H9 (cell line): ENCODE measurements around the gene NEURL1B. TPM values are rescaled to one million over a fixed set of nuclear protein-coding genes. Genes with fewer than 3 reads are reported as not detected.

ENCODE experiments used
- DNase-seq: peaks from one replicate; pipeline ENCODE4 v3.0.0-alpha.2; 2017
- H2AFZ ChIP-seq: one replicate; pipeline ENCODE4 v1.6.1; 2013; ENCODE audit warnings: mild to moderate bottlenecking, low read length, control low read depth, moderate library complexity
- H2AK5ac ChIP-seq: 2 replicates; pipeline ENCODE4 v1.6.1; 2013; ENCODE audit warnings: low read length, control low read depth, mixed read lengths; ENCODE audit not compliant: insufficient read length
- H2BK120ac ChIP-seq: one replicate; pipeline ENCODE4 v1.6.1; 2013; ENCODE audit warnings: low read depth, mild to moderate bottlenecking, low read length, control low read depth, inconsistent platforms; ENCODE audit not compliant: poor library complexity, severe bottlenecking
- H2BK12ac ChIP-seq: 2 replicates; pipeline ENCODE4 v1.6.1; 2013; ENCODE audit warnings: low read length, control low read depth, mixed read lengths, low read depth; ENCODE audit not compliant: insufficient read length
- H2BK15ac ChIP-seq: 2 replicates; pipeline ENCODE4 v1.6.1; 2013; ENCODE audit warnings: low read depth, low read length, control low read depth
- H2BK20ac ChIP-seq: one replicate; pipeline ENCODE4 v1.6.1; 2013; ENCODE audit warnings: low read depth, mild to moderate bottlenecking, low read length, control low read depth, inconsistent platforms; ENCODE audit not compliant: poor library complexity, severe bottlenecking
- H2BK5ac ChIP-seq: 2 replicates; pipeline ENCODE4 v1.6.1; 2013; ENCODE audit warnings: low read length, control low read depth, mixed read lengths; ENCODE audit not compliant: insufficient read length
- H3K14ac ChIP-seq: 2 replicates; pipeline ENCODE4 v1.6.1; 2013; ENCODE audit warnings: low read length, control low read depth; ENCODE audit not compliant: insufficient read depth
- H3K18ac ChIP-seq: 2 replicates; pipeline ENCODE4 v1.6.1; 2013; ENCODE audit warnings: low read depth, mild to moderate bottlenecking, mixed read lengths, low read length, control low read depth; ENCODE audit not compliant: insufficient read length
- H3K23ac ChIP-seq: 2 replicates; pipeline ENCODE4 v1.6.1; 2013; ENCODE audit warnings: low read length, control low read depth, mixed read lengths, low read depth; ENCODE audit not compliant: insufficient read length
- H3K23me2 ChIP-seq: 2 replicates; pipeline ENCODE4 v1.6.1; 2013; ENCODE audit warnings: low read depth, mild to moderate bottlenecking, mixed read lengths, low read length, control low read depth; ENCODE audit not compliant: insufficient read length, poor library complexity, severe bottlenecking
- H3K27ac ChIP-seq: 2 replicates; pipeline ENCODE4 v1.5.1; 2013; ENCODE audit warnings: low read length, control low read depth, mixed read lengths, low read depth; ENCODE audit not compliant: insufficient read length
- H3K27me3 ChIP-seq: 2 replicates; pipeline ENCODE4 v1.6.1; 2013; ENCODE audit warnings: low read length, control low read depth, inconsistent platforms; ENCODE audit not compliant: insufficient read depth
- H3K4ac ChIP-seq: 2 replicates; pipeline ENCODE4 v1.6.1; 2013; ENCODE audit warnings: low read depth, mild to moderate bottlenecking, control low read depth, inconsistent platforms, low read length, moderate library complexity
- H3K4me1 ChIP-seq: 2 replicates; pipeline ENCODE4 v1.6.1; 2013; ENCODE audit warnings: low read length, control low read depth, inconsistent platforms; ENCODE audit not compliant: insufficient read depth
- H3K4me2 ChIP-seq: 2 replicates; pipeline ENCODE4 v1.6.1; 2013; ENCODE audit warnings: low read length, control low read depth, mixed read lengths; ENCODE audit not compliant: insufficient read length, insufficient read depth
- H3K56ac ChIP-seq: 2 replicates; pipeline ENCODE4 v1.6.1; 2013; ENCODE audit warnings: low read depth, mild to moderate bottlenecking, mixed read lengths, low read length, control low read depth; ENCODE audit not compliant: insufficient read length
- H3K79me1 ChIP-seq: 2 replicates; pipeline ENCODE4 v1.6.1; 2013; ENCODE audit warnings: low read depth, mild to moderate bottlenecking, moderate library complexity, low read length, control low read depth, inconsistent platforms; ENCODE audit not compliant: insufficient read depth, poor library complexity, severe bottlenecking
- H3K79me2 ChIP-seq: 2 replicates; pipeline ENCODE4 v1.6.1; 2013; ENCODE audit warnings: low read length, control low read depth, inconsistent platforms; ENCODE audit not compliant: insufficient read depth
- H3K9ac ChIP-seq: 2 replicates; pipeline ENCODE4 v1.6.1; 2013; ENCODE audit warnings: low read length, control low read depth, mixed read lengths; ENCODE audit not compliant: insufficient read length; ENCODE audit errors: extremely low read depth
- H3K9me3 ChIP-seq: one replicate; pipeline ENCODE4 v1.6.1; 2013; ENCODE audit warnings: low read depth, low read length, inconsistent platforms; ENCODE audit not compliant: control insufficient read depth
- H3T11ph ChIP-seq: one replicate; pipeline ENCODE4 v1.6.1; 2013; ENCODE audit warnings: mild to moderate bottlenecking, low read length, control low read depth, inconsistent platforms
- H4K20me1 ChIP-seq: one replicate; pipeline ENCODE4 v1.6.1; 2013; ENCODE audit not compliant: control insufficient read depth, insufficient read length, insufficient read depth
- H4K5ac ChIP-seq: 2 replicates; pipeline ENCODE4 v1.6.1; 2013; ENCODE audit warnings: low read depth, mild to moderate bottlenecking, mixed read lengths, low read length, control low read depth; ENCODE audit not compliant: insufficient read length
- H4K8ac ChIP-seq: replicated peaks from 2 replicates; pipeline ENCODE4 v1.6.1; 2013; ENCODE audit warnings: low read length, control low read depth, mixed read lengths, low read depth; ENCODE audit not compliant: insufficient read length
- H4K91ac ChIP-seq: 2 replicates; pipeline ENCODE4 v1.6.1; 2013; ENCODE audit warnings: low read depth, mild to moderate bottlenecking, moderate library complexity, mixed read lengths, low read length, control low read depth; ENCODE audit not compliant: insufficient read length
- H3K27ac Mint-ChIP-seq, 3 experiments: 2 replicates in 2 of 3; 3 replicates in 1 of 3; pipeline ENCODE4 v1.8.0; 2020 to 2021; ENCODE audit warnings: mixed read lengths in 3 of 3, mild to moderate bottlenecking in 1 of 3, moderate library complexity in 1 of 3
- H3K27me3 Mint-ChIP-seq: 2 replicates; pipeline ENCODE4 v1.8.0; 2021; ENCODE audit warnings: low read depth, mild to moderate bottlenecking, moderate library complexity, mixed read lengths
- H3K36me3 Mint-ChIP-seq, 3 experiments: 2 replicates in 2 of 3; 3 replicates in 1 of 3; pipeline ENCODE4 v1.8.0; 2020 to 2021; ENCODE audit warnings: low read depth in 3 of 3, mixed read lengths in 3 of 3; ENCODE audit not compliant: insufficient read depth in 1 of 3
- H3K4me1 Mint-ChIP-seq, 2 experiments: 2 replicates each; pipeline ENCODE4 v1.8.0; 2020; ENCODE audit warnings: mixed read lengths in 2 of 2
- H3K4me3 Mint-ChIP-seq, 2 experiments: 2 replicates in 1 of 2; 3 replicates in 1 of 2; pipeline ENCODE4 v1.8.0; 2020 to 2021; ENCODE audit warnings: mild to moderate bottlenecking in 2 of 2, mixed read lengths in 2 of 2, moderate library complexity in 1 of 2
- H3K9me3 Mint-ChIP-seq, 2 experiments: 2 replicates in 1 of 2; 3 replicates in 1 of 2; pipeline ENCODE4 v1.8.0; 2020; ENCODE audit warnings: mild to moderate bottlenecking in 2 of 2, mixed read lengths in 2 of 2, moderate library complexity in 1 of 2
- CTCF ChIP-seq: fragments of 200-600 bp; sonication (generic); conservative IDR thresholded peaks from 3 replicates; pipeline ENCODE4 v1.8.0; 2021; ENCODE audit warnings: antibody characterized with exemption, mild to moderate bottlenecking
- WGBS: extraction: QIAGEN DNeasy Blood & Tissue Kit; methylation state at CpG from one replicate; pipeline ENCODE4 v1.1.7; 2013; ENCODE audit warnings: missing lambda C conversion rate, low lambda C conversion rate, mixed read lengths; ENCODE audit not compliant: insufficient read length; ENCODE audit errors: extremely low coverage; 5-methylcytosine and 5-hydroxymethylcytosine counted together
- total RNA-seq: library from RNA; stranded (reverse); gene quantifications from 2 replicates; pipeline ENCODE4 v1.2.1, GENCODE V29; 2021

Gene NEURL1B
- total RNA-seq, 1 experiment from 2014 or later: 3.6 TPM

GRCh38 chr5:172658391-172658790 lies 17.3 kb downstream of the NEURL1B start:
- Histone ChIP-seq H3K23ac (no peak overlapping the region), H3K4me2 (no peak overlapping the region), H2BK15ac (no peak overlapping the region), H3K79me2 (no peaks in the 10 kb centered on the region), H3K56ac (no peak overlapping the region), H3K27me3 (no peaks in the 10 kb centered on the region; the same call in 1 of the 2 replicates), H3K14ac (no peak overlapping the region), H3K27ac (no peak overlapping the region), H3K4me1 (no peaks in the 10 kb centered on the region; the same call in 1 of the 2 replicates), H4K8ac (no peak overlapping the region), H4K91ac (no peak overlapping the region), H3K9me3 (peaks cover 9% of the 10 kb centered on the region), H4K5ac (no peak overlapping the region), H2AFZ (no peak overlapping the region), H4K20me1 (peaks cover 2% of the 10 kb centered on the region), H3K23me2 (no peaks in the 10 kb centered on the region), H3K79me1 (no peaks in the 10 kb centered on the region), H3K4ac (no peak overlapping the region), H3T11ph (no peak overlapping the region), H2AK5ac (no peak overlapping the region), H2BK120ac (no peak overlapping the region), H2BK5ac (no peak overlapping the region), H2BK12ac (no peak overlapping the region), H3K9ac (no peak overlapping the region), H2BK20ac (no peak overlapping the region), H3K18ac (no peak overlapping the region)
- Mint-ChIP-seq H3K9me3 (peaks cover 7 to 15% of the 10 kb centered on the region in 2 experiments), H3K27ac (peak overlapping the region in 1 of 3 experiments; percentile 53; a peak in 2 of 7 replicates), H3K4me3 (no peak overlapping the region), H3K36me3 (peaks cover 0 to 17% (median 9%) of the 10 kb centered on the region in 3 experiments; a peak in 4 of 7 replicates), H3K4me1 (peaks cover 6 to 12% of the 10 kb centered on the region in 2 experiments), H3K27me3 (peaks cover 2% of the 10 kb centered on the region)
- no peak for DNase-seq
- TF ChIP-seq CTCF: no peak
- no CpG with 5 or more reads among the region's 8 CpGs for WGBS
